NCI-H82 (cell line): ENCODE data around the gene TBC1D13.
"Not testable (repeated sequence)": the region's sequence is repeated elsewhere in the genome, so short reads cannot be mapped to it uniquely, and the experiment has no call there.

ENCODE experiments used
- DNase-seq: peaks from one replicate; lab custom pipeline; 2025; lab: John Stamatoyannopoulos, UW

The TBC1D13 gene

DNA sequence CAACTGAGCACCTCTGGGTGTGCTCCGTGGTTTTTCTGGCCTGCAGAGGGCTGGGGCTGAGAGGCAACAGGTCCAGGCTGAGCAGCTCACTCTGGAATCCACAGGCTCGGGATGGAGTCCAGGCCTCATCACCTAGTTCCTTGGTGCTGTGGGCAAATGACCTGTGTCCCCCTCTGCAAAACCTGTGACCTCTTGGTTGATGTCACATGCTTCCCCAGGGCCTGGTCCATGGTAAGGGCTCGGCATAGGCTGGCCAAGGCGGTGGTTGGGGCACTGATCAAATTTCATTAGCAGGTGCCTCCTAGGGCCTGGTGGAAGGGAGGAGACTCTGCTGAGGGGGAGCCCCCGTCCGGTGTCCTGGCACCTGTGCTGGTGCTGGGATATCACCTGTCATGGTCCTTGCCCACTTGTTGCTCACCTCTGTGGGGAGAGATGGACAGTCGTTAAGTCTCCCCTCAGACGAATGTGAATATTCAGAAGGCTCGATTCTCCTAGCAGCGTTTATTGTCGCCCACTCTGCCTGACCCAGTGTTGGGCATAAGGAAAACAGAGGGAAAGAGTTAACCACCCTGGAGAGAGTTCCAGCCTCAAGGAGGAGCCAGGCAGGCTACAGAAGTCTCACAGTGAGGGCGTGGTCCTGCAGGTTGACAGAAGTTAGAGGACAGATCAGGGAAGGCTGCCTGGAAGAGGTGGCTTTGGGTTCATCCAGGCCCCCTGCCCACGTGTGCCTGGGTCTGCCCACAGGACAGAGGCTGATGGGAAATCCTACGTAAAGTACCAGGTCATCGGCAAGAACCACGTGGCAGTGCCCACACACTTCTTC is 34.7 kb downstream of the TBC1D13 start:
- DNase-seq = no peak

DNA sequence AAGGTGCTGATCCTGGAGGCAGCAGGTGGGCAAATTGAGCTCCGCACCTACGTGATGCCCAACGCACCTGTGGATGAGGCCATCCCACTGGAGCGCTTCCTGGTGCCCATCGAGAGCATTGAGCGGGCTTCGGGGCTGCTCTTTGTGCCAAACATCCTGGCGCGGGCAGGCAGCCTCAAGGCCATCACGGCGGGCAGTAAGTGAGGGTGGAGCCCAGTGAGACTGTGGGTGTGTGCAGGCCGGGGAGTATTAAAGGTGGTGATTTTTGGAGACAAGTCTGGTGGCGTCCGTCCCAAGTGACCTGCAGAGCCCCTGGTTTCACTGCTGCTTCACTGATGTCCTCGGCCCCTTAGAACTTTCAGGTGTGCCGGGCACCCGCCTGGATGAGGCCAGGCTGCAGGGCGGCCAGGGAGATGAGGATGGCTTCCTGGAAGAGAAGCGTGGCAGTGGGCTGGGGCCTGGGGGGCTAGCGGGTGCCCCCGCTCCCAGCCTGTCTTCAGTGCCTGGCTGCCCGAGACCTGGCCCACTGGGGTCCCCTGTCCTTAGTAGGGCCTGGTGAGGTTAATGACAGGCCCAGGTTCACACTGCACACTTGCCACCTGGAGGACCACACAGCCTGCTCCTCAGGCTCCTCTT is 35.5 kb downstream of the TBC1D13 start:
- no peak for DNase-seq

DNA sequence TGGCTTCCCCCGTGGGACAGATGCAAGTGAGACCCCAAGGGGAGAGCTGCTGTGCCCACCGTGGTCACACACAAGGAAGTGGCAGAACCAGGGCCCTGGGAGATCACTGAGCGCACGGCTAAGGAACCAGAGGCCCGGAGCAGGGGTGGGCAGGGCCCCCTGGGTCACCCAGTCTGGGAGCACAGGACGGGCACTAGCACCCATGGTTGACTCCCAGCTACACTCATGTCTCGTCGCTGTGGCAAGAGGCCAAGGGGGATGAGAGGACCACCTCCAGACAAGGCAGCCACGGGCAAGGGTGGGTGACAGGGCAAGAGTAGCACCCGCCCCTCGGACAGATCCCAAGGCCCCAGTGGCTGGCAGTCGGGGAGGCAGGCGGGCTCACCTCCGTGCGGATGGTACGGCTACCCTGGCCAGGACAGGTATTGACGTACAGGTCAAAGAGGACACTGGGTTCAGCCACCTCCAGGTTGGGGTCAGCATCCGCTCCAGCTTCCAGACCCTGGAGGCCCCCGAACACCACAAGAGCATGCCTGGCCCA is 36.4 kb downstream of the TBC1D13 start:
- DNase-seq = no peak

DNA sequence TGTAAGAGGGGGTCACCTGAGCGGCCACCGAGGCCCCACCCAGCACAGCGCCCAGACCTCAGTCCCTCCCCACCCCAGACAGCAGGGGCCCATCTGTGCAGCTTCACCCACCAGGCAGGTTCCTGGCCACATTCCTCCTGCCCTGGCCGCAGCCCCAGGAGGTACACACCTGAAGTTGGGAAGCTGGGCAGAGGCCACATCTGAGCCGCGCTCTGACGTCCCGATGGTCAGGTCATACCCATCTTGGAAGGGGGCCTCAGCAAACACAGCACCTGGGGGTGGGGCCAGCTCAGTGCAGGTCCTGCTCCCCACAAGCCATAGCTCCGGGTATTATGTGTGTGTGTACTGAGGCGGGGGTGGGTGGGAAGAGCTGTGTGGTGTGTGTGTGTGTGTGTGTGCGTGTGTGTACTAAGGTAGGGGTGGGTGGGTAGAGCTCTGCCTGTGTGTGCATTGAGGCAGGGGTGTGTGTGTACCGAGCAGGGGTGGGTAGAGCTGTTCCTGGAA is 36.9 kb downstream of the TBC1D13 start:
- no peak for DNase-seq

DNA sequence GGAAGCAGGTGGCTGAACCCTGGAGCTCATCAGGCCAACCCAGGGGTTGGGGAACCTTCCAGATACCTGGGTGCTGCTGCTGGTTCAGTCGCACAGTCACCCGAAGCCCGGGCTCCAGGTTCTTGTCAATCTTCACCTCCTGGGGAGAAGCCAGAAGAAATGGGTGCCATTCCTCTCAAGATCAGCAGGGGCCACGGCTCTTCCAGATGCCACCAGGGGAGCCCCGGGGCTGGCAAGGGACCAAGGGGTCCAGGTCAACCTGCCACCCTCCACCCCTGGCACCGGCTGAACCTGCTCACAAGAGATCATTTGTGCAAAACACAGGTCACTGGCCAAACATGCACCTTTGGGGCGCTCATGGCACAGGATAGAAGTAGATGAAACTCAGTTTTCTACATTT is 37.9 kb downstream of the TBC1D13 start:
- DNase-seq = no peak

DNA sequence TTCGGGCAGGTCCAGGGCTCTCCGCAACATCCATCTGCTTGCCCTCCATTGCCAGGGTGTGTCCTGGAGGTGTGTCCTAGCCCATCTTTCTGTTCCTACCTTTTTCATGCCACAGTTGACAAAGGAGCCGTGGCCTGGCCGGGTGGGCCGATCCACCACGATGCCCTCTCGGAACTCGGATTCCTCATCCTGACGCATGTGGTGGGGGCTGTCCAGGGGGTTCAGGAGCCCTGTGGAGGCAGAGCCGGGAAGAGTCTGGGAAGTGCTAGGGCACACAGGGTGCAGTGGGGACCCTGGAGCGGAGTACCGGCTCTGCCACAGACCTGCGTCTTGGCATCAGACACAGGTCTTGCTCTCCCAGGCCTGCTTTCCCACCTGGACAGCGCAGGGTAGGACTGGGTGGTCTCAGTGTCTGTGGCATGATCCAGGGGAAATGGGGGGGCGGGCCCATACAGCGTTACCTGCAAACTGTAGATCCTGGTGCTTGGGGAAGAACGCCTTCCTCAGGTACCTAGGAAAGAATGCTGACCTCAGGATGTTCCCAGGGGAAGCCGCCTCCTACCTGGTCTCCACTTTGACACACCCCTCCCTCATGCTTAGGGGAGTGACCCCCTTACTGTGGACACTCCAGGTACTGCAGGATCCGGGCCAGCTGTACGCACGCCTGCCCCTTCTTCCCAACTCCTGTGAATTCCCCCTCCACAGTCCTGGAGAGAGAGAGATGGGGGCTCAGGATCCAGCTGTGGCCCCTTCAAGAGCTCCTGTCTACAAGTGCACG is 39.1 kb downstream of the TBC1D13 start:
- no peak for DNase-seq

DNA sequence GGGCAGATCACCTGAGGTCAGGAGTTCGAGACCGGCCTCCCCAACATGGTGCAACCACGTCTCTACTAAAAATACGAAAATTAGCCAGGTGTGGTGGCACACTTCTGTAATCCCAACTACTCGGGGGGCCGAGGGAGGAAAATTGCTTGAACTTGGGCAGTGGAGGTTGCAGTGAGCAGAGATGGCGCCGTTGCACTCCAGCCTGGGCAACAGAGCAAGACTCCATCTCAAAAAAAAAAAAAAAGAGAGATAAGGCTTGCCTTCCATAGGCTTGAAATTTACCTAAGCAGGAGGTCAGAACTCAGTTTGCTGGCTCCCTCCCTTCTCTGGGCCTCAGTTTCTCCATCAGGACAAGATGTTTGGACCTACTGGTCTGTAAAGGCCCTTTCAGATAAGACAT is 41.2 kb downstream of the TBC1D13 start:
- no peak for DNase-seq

DNA sequence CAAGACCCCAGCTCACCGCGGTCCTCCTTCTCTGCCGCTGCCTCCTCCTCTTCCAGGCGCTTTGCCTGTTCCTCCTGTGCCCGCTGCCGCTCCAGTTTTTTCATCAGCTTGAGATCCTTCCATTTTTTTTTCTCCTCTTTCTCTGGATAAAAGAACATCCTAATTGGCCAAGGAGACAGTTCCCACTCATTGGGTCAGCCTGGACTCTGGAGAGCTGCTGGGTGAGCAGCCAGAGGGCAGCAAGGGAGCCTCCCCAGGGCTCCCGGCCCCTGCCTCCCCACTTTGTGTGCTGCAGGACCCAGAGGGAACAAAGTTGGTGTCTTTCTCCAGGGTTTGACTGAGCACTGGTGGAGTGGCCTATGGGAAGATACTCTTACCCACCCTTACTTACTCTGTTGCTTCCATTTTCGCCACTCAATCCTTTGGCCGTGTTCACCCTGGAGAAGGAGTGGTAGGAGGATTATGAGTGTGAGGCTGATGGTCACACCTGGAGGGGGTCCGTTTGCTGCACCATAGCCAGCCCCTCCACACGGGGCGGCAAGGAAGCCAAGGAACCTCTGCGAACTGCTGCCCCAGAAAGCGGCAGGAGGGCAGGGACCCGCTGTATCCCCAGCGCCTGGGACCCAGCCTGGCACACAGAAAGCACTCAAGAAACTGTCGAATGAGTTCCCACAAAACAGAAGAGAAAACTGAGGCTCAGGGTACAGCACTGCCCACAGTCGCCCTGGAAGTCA is 41.8 kb downstream of the TBC1D13 start:
- DNase-seq = peak; percentile 38

DNA sequence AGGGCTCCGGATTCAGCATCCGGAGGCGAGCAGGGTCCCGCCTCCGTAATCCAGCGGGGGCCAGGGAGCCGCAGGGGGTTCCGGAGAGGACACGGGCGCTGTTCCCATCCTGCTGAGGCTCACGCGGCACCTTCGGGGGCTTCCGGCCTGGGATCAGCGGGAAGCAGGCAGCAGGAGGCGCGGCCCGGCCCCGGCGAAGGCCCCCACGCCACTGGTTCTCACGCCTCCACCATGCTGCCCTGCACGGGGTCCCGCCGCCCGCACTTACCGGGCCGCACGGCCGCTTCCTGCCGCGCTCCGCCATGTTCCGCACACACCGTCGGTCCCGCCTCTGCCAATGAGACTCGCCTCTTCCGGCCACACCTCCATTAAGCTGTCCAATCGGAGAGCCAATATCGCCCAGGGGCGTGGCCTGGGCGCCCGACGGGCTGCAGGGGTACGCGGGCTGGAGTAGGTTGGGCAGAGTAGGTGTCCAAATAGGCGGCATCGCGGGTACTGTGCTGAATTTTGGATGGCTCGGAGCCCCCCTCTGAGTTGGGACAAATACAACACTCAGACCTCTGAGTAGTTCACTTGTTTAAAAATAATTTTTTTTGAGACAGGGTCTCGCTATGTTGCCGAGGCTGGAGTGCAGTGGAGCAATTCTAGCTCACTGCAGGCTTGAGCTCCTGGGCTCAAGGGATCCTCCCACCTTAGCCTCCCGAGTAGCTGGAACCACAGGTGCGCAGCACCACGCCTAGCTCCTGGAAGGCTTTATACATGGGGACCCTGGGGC is 42.6 kb downstream of the TBC1D13 start, which contains the start of gene SPOUT1:
SPOUT1 (minus strand) TSS at position 318 of the 775 bp plus-strand sequence; CDS start at position 304, 14 bp downstream.
- peak; percentile 96 for DNase-seq

DNA sequence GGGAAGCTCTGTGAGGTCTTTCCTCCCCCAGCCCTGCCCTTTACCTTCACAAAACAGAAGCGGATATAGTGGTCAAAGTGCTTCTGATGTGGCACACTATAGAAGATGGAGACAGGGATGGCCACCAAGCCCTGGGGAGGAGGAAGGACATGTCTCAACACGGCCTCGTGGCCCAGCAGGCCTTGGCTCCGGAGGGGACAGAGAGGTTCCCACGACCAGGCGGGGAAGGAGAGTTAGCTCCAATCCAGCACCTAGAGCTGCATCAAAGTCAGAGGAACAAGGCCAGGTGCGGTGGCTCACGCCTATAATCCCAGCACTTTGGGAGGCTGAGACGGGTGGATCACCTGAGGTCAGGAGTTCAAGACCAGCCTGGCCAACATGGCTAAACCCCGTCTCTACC is 46.6 kb downstream of the TBC1D13 start:
- DNase-seq = no peak

DNA sequence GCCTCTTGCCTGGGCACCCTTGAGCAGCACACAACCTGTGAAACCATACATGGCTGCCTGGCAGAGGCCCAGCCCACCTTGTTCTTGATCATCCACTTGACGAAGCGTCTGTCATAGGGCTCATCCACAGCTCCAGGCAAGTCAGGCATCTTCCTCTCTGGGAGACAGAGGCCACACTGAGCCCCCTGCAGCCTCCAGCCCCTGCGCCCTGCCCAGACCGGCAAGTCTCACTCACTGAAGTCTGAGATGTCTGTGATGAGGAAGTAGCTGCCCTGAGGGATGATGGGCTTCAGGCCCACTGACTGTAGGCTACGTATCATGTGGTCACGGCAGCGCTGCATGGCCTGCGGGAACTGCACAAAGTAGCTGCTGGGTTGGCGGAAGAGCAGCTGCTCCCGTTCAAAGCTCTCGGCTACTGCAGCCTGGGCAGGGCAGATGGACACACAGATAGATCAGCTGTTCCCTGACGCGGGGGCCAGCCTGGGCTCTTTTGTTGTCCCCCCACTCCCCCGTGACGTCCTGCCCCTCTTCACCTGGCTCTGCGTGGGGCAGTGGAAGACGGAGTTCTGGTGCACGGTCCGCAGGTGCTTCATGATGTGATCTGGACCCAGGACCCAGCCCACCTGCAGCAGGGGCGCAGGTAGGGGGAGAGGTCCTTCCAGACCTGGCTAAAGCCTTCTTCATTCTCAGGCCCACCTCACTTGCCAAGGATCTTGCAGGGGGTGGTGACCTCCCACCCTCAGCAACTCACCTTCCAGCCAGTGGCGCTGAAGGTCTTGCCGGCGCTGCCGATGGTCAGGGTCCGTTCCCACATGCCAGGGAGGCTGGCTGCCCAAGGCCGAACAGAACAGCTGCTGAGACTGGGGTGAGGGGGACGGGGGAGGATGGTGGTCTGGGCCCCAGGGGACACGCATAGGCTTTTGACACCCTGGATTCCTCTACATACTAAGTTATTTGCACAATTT is 48.5 kb downstream of the TBC1D13 start:
- DNase-seq = no peak

DNA sequence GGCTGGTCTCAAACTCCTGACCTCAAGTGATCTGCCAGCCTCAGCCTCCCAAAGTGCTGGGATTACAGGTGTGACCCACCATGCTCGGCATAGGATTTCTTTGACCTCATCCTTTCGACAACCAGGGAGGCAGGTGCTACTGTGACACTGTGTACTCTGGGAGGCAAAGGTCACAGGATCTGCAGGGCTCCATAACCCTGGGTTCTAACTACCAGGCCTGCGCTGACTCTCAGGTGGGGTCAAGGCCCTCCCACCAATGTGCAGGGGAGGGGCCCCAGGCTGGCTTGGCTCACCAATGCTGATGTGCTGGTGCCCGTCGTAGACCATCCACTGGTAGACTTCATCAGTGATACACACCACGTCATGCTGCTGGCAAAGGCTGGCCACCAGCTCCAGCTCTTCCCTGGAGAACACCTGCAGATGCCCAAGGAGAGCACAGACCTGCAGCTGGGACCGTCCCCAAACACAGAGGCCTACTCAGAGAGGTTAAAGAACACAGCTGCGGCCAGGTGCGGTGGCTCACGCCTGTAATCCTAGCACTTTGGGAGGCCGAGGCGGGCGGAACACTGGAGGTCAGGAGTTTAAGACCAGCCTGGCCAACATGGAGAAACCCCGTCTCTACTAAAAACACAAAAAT is 49.6 kb downstream of the TBC1D13 start:
- no peak for DNase-seq

DNA sequence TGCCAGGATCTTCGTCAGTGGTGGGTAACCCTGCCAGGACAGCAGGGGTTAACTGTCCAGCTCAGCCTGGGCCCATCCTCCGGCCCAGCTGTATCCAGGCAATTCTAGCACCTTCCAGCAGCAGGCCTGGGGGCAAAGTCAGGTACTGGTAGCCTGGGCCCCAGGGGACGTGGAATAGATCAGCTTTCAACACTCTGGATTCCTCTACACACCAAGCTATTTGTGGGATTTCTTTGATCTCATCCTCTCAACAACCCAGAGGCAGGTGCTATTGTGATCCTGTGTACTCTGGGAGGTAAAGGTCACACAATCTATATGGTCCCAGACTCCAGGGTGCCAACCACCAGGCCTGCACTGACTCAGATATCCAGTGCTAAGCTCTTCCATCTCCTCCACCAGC is 51.3 kb downstream of the TBC1D13 start:
- no peak for DNase-seq

DNA sequence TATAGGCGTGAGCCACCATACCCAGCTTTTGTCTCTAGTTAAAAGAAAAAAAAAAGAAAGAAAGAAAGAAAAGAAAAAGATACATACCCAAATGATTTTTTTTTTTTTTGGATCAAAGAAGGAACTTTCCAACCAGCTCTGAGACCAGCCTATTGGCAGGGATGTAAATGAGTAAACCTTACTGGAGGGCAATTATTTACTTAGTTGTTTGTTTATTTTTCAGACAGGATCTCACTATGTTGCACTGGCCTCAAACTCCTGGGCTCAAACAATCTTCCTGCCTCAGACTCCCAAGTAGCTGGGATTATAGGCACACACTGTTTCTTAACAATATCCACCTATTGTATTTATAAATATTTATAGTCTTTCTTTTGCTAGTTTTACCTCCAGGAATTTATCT is 53.5 kb downstream of the TBC1D13 start:
- no peak for DNase-seq

DNA sequence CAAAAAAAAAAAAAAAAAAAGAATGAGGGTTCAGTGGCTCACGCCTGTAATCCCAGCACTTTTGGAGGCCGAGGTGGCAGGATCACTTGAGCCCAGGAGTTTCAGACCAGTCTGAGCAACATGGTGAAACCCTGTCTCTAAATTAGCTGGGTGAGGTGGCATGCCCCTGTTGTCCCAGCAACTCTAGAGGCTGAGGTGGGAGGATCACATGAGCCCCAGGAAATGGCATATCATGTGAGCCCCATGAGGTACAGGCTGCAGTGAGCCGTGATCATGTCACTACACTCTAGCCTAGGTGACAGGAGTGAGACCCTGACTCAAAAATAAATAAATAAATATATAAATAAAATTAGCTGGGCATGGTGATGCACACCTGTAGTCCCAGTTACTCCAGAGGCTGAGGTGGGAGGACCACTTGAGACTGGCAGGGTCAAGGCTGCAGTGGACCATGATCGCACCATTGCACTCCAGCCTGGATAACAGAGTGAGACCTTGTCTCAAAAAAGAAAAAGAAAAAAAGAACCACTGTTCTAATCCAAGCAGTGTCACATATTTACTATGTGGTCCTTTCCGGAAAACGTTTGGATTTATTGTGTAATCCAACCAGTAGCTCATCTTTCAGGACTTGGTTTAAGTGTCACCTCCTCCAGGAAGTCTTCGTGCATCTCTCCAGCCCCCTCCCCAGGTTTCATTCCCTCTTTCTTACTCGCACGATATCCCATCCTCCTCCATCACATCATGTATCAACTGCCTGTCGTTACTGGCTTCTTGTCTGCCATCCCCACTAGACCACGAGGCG is 54.8 kb downstream of the TBC1D13 start:
- DNase-seq = no peak

DNA sequence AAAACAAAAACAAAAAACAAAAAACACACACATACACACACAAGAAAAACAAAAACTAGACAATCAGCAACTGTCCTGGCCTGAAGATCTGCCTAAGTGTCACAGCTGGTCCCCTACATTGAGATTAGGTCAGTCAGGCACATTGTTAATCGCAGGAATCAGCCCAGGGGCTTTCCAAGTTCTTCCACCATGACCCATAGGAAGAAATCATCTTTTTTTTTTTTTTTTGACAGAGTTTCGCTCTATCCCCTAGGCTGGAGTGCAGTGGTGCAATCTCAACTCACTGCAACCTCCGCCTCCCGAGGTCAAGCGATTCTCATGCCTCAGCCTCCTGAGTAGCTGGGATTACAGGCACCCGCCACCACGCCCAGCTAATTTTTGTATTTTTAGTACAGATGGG is 56.1 kb downstream of the TBC1D13 start:
- not testable (repeated sequence) for DNase-seq

DNA sequence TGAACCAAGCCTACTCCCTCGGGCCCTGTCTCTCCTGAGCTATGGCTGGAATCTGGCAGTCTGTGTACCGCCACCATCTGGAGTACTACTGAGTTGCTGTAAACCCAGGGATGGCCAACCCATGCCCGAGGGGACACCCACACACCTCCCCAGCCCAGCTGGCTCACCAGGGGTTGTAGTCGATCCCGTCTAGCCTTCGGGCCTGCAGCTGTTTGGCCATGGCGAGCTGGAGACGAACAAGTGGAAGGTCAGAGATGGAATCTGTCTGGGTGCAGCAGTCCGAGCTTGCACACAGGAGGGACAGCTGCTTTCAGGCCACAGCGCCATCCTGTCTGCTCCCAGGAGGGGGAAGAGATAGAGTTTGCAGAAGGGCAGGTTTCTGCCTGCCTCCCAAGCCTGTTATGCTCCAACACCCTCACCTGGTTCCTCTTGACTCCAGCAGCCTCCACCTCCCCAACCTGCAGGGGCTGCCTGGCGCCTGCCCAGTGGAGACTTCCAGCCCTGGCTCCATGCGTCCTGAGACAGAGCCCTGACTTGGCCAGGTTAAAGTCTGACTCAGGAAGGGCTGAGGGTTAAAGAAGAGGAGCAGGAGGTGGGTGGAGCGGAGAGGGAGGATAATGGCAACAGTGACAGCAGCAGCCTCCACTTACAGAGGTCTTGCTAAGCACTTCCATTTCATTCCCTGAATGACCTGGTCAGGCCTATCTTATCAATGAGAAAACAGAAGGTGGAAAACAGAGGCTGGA is 58.3 kb downstream of the TBC1D13 start:
- peak; percentile 24 for DNase-seq

DNA sequence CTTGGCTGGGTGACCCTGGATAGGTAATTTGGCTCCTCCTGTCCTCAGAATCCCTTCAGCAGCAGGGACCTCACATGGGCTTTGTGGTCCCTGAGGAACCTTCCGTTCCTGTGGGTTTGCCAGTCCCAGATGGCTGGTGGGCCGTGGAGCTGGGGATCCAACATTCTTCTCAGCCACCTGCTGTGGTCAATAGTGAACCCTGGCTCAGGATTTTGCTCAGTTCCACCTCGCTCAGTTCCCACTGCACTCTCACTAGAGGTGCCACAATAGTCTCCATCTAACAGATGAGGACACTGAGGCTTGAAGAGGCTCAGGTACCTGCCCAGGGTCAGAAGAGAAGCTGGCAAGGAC is 59.6 kb downstream of the TBC1D13 start:
- no peak for DNase-seq
